ENCODE results near the gene RREB1.

RREB1 gene, protein sequence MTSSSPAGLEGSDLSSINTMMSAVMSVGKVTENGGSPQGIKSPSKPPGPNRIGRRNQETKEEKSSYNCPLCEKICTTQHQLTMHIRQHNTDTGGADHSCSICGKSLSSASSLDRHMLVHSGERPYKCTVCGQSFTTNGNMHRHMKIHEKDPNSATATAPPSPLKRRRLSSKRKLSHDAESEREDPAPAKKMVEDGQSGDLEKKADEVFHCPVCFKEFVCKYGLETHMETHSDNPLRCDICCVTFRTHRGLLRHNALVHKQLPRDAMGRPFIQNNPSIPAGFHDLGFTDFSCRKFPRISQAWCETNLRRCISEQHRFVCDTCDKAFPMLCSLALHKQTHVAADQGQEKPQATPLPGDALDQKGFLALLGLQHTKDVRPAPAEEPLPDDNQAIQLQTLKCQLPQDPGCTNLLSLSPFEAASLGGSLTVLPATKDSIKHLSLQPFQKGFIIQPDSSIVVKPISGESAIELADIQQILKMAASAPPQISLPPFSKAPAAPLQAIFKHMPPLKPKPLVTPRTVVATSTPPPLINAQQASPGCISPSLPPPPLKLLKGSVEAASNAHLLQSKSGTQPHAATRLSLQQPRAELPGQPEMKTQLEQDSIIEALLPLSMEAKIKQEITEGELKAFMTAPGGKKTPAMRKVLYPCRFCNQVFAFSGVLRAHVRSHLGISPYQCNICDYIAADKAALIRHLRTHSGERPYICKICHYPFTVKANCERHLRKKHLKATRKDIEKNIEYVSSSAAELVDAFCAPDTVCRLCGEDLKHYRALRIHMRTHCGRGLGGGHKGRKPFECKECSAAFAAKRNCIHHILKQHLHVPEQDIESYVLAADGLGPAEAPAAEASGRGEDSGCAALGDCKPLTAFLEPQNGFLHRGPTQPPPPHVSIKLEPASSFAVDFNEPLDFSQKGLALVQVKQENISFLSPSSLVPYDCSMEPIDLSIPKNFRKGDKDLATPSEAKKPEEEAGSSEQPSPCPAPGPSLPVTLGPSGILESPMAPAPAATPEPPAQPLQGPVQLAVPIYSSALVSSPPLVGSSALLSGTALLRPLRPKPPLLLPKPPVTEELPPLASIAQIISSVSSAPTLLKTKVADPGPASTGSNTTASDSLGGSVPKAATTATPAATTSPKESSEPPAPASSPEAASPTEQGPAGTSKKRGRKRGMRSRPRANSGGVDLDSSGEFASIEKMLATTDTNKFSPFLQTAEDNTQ (N-terminal part only)

DNA sequence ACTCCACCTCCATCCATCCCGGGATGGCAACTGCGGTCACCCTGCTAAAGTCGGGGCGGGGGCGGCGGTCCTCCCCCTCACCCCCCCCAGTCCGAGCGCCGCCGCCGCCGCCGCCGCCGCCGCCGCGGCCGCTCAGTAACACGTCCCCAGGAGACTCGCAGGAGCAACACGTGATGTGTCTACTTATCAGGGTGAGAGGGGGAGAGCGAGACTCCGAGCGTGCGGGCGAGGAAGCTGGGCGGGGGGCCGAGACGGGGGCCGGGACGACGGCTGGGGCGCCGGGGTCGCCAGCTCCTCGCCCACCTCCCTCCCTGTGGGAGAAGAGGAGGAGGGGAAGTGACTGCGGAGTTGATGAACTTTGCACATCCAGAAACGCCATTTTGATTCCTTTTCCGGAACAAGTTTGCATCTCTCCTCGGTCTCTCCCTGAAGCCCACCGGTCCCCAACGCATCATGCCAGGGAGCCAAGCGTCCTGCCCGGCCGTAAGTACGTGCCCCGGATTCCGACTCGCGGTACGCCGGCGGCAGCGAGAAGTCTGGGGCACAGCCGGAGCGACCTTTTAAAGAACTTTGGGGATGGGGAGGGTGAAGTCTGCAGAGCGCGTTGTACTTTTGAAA, at the start of gene RREB1:
Gene RREB1 (plus strand): TSS at position 384 of the 618 bp plus-strand sequence. CDS start 73,951 bp downstream, outside the sequence.
- no peak for DNase-seq (ENCODE audit: low read depth, low spot score)

DNA sequence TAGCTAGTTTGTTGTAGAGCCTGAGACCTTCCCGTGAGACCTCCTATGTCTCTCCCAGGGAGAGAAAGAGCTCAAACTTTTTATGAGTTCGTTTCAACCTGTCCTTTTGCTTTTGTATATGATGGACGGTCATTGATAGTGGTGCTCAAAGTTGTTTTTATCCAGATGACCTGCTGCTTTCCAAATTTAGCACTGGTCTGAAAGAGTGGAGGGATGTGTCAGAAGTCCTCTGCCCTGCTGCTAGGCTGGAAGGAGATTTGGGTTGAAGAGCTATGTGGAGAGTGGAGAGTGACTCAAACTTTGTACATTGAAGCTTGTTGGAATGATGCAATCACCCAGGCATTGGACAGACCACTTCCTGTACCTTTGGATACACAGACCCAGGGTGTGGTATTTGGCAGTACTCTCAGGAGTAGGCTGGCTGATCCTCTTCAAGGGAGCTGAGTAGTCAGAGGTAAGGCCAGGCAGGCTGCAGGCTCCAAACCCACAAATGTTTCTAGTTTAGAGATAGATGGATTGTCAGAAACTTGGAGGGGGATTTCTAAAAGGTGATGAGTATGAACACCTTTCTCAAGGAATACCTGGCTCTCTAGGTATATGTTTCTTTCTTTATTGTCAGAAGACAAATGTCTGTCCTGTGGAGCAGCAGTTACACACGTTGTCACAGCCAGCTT, 49.4 kb upstream of the RREB1 start:
- DNase-seq (ENCODE audit: low read depth, low spot score), result no peak

DNA sequence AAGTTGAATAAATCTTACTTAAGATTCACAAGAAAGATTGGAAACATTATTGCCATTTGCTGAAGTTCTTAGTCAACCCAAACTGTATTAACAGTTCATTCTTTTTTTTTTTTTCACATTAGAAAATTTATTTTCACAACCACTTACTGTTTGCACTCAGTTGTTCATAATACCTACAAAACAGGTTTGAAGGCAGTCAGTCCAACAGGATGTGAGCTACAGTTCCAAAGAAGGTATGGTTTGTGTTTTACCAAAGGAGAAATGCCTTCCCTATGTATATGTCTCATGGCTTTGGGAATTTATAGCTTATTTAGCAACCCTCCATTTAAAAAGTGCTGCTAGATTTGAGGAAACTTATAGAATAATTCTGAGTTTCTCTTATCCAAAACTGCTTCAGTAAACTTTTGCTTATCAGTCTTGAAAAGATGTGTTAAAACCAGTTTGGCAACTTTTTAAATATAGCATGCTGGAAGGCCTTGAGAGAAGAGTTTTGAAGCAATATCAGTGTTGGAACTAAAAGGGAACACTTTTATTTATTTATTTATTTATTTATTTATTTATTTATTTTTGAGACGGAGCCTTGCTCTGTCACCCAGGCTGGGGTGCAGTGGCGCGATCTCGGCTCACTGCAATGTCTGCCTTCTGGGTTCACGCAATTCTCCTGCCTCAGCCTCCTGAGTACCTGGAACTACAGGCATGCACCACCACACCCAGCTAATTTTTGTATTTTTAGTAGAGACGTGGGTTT, 46.8 kb upstream of the RREB1 start:
- no peak for DNase-seq (ENCODE audit: low read depth, low spot score)

DNA sequence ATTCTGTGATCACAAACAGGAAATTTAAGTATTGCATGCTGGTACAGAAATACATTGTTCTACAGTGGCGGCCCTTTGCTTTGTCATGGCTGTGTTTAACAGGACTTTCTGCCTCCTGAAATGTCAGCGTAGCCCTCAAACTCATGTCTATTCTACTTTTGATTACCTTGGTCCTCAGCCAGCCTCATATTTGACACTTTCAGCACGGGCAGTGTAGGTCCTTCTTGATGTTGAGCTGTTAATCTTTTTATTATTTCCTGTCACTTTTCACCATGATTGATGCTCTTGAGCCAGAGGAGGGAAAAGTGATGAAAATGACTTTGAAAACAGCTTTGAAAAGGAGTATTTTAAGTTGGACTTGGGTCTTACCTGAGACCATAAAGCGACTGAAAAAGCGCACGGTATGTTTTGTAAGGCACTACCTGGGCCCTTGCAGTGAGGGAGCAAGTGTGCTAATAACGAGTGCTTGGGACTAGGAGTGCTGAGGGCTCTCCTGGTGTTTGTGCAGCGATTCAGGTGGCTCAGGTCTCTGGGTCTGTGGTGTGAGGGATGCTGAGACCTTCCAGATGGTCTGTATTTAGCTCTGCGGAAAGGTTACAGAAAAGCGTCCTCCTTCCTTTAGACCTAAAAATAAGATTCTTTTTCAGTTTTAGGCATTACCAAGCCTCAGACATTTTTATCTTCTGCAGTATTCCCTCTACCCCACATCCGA, 45.2 kb upstream of the RREB1 start:
- DNase-seq (ENCODE audit: low read depth, low spot score), result no peak

DNA sequence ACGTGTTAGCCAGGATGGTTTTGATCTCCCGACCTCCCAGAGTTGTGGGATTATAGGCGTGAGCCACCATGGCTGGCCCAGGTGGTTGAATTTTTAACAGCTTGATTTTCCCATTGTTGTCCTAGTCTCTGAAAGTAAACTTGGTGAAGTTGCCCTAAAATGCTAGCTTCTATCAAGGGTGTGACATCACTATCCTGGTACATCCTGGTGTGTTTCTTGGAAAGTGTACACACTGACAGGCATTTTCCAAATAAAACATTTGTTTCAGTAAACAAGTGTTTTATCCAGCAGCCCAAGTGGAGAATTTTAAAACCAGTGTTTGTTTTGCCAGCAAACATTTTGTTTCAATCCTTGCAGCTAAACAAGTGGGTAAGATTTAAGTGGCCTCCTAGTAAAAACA, 40.5 kb upstream of the RREB1 start:
- no peak for DNase-seq (ENCODE audit: low read depth, low spot score)

DNA sequence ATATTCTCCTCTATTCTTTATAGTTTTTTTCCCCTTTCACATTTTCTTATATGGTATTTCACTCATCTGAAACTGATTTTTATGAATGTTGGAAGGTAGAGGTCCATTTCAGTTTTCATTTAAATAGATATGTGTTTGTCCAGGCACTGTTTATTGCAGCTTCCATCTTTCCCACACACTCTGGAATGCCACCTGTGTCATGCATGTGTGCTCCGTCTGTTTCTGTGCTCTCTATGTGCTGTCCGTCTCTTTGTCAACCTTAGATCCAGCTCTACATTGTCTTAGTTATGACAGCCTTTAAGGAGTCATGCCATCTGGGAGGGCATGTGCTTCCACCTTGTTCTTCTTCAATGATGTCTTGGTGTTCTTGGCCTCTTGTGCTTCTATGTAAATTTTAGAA, 36.4 kb upstream of the RREB1 start:
- DNase-seq (ENCODE audit: low read depth, low spot score), result no peak

DNA sequence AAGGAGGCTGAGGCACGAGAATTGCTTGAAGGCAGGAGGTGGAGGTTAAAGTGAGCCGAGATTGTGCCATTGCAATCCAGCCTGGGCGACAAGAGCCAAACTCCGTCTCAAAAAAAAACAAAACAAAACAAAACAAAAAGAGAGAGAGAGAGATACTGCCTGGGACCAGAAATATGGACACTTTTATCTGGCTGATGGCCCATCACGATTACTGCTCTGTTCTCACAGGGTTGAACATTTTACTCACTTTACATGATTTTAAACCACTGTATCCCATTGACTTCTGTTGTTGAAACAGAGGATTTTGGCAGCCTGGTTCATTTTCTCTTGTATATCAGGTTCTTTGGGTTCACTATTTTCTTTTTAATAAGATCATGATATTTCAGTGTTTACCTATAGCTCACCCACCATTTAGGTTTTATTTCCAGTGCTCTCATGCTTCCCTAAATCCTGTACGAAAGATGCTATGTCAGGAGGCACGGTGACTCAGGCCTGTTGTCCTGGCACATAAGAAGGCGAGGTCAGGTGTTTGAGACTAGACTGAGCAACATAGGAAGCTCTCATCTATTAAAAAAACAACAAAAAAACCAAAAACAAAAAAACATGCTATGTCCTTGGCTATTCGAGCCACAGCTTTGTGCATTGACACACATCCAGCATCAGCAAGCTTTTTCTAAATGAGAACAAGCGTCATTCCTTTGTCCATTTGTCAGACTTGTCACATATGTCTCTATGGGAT, 34.5 kb upstream of the RREB1 start:
- DNase-seq (ENCODE audit: low read depth, low spot score), result no peak

DNA sequence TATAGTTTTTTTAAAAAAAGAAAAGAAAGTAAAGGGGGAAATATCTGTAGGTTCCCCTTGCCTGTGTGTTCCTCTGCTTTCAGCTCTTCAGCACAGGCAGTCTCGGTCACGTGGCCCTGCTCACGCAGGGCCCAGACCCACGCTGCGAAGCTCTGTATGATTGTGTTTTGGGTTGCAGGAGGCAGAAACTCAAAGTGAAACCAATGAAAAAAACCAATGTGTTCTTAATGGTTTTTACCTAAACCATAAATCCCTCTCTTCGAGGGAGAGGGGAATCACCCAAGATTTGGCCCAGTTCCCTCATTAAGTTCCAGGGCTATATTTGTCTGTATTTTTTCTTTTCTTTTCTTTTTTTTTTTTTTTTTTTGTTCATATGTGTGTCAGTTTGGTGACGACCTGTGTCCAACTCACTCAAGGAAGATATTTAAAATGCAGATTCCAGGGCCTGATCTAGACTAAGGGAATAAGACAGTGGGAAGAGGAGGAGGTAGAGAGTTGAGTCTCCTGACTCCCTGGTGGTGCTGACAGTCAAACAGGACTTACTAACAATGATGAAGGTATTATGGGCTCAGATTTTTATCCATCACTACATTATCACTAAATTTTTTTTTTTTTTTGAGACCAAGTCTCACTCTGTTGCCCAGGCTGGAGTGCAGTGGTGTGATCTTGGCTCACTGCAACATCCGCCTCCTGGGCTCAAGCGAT, 33.8 kb upstream of the RREB1 start:
- DNase-seq (ENCODE audit: low read depth, low spot score), result no peak

DNA sequence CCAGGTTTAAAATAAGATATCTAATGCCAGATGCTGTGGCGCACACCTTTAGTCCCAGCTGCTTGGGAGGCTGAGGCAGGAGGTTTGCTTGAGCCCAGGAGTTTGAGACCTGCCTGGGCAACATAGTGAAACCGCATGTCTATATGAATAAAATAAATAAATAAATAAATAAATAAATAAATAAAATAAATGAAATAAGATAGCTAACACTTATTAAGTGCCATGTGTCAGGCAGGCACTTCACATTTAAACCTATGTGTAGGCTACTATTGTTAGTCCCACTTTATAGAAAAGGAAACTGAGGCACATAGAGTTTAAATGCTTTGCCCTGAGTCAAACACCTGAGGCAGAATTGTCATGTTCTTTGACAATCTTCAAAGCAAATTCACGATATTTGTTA, 32.9 kb upstream of the RREB1 start:
- DNase-seq (ENCODE audit: low read depth, low spot score), result no peak

DNA sequence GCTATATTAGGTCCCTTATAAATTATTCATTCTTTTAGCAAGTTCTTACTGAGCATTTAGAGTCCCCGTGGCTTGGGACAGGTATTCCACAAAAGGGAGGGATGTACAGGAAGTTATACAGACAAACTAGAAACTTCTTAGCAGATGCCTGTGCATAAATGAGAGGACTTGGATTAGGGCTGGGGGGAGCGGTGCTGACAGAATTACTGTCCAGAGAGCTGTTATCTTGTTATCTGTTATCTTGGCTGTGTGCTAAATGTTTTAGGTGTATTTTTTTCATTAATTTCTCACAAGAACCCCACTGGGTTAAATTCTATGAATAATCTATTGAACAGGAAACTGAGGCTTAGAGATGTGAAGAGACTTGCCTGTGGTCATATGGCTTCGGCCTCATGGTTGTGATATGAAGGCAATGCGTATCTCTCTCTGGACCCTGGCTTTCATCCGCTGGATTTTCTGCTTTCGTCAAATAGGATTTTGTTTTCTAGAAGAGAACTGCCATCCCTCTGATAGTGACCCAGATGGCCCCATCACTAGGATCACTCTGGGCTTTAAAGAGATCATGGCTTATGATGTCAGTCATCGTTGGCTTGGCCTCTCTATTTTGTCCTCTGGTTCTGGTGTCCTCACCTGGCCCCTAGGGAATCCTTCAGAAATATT, 32.3 kb upstream of the RREB1 start:
- no peak for DNase-seq (ENCODE audit: low read depth, low spot score)

DNA sequence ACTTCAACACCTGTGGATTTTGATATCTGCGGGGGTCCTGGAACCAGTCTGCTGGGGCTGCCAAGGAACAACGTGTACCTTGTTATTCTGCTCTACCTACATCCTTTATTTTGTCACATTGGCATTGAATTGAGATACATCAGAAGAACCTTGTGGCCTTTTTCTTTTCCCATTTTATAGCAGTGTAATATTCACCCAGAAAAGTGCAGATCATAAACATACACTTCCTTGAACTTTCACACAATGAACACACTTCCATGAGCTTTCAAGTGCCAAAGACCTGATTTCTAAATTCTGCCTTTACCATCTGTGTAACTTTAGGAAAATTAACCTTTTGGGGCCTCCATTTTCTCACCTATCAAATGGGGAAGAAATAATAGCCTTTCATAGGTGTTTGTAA, 29.9 kb upstream of the RREB1 start:
- DNase-seq (ENCODE audit: low read depth, low spot score), result no peak

DNA sequence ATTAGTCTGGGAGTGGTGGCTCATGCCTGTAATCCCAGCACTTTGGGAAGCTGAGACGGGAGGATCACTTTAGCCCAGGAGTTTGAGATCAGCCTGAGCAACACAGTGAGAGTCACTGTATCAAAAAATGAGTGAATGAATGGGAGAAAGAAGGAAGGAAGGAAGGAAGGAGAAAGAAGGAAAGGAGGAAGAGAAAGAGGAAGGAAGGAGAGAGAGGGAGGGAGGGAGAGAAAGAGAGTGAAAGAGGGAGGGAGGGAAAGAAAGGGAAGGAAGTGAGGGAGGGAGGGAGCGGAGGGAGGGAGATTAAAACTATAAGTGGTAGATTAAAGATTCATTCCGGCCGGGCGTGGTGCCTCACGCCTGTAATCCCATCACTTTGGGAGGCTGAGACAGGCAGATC, 28.9 kb upstream of the RREB1 start:
- DNase-seq (ENCODE audit: low read depth, low spot score), result no peak

DNA sequence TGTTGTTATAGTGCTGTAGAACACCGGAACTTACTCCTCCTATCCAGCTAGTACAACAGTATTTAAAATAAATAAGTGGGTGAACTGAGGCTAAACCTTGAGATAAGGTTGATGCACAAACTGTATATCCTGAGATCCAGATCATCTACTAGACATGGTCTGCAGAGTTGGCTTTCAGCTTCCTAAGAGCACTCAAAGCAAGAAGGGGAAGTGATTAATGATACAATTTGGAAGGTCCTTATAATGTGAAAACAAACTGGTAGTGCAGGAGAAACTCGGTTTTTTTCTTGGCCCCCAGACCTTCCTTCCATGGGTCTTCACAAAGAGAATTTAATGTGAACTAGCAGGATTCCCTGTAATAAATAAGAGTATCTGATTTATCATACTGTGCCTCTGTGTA, 27.4 kb upstream of the RREB1 start:
- DNase-seq (ENCODE audit: low read depth, low spot score), result no peak

DNA sequence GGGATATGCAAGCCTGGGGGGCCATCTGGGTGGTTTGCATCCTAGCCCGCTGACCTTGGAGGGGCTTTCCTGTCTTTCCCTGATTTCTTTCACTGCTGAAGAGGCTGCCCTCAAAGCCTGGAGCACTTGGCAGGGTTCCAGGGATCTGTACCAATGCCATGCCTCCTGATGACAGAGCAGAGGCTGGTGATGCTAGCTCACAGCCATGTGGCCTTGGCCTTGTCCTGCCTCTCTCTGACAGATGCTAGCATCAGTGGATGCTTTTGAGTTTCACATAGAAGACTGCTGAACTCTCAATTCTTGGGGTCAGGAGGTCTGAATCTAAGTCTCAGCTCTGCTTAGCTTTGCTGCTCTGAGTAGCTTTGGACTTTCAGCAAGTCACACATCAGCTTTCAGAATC, 21.9 kb upstream of the RREB1 start:
- DNase-seq (ENCODE audit: low read depth, low spot score), result no peak

DNA sequence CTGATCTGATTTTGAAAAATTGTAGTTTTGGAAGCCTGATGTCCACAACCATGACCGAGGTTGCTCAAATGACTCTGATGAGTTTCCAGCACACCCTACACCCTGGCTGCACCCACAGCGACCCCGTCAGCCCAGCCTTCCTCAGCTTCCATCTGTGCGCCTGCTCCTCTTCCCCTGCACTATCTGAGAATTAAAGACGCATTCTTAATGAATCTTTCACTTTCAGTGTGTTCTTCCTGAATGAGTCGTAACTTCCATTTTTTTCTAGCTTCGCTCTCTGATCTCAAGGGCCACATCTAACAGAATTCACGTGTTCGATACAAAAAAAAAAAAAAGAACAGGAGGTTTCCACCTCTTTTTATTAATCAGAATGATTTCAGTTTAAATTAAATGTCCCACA, 21.3 kb upstream of the RREB1 start:
- no peak for DNase-seq (ENCODE audit: low read depth, low spot score)

DNA sequence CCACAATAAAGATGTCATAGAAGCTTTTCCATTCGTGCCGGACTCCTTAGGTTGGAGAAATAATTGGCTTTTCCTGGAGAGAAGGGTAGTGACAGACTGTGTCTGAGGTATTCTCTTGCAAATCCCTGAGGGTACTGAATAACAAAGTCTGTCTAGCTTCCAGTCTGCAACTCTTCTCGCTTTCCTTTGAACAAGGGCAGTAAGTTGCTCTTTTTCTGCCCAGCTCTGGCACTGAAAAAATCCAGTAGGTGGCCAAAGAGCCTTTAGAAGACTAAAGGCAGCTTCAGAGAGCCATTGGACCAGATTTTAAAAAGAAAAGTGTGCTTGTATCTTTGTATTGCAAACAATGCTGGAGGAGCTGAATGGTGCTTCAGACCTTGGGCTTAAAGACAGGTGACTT, 20.7 kb upstream of the RREB1 start:
- peak; percentile 48 for DNase-seq (ENCODE audit: low read depth, low spot score)

DNA sequence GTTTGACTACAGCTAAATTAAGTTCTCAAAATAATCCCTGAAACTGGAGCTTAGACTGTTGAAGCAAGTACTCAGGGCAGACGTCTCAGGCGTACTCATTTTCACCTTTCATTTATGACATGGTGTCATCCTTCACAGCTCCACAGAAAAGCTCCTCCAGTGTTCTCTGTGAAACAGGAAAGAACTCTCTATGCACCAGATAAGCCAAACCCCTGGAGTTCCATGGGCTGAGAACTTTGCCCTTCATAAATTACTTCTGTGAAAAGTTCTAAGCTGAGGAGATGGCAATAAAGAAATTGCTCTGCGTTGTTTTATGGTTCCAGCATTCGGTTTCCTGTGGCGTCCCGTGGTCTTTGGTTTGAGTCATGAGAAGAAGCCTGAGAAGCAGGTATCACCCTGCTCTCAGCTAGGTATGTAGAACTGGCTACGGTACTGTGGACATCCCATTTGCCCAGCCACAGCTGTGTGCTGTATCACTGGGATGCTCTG, 20.2 kb upstream of the RREB1 start:
- no peak for DNase-seq (ENCODE audit: low read depth, low spot score)

Measured in iPS DF 19.7 (cell line).